CD4-positive, alpha-beta T cell (primary cell): ENCODE data around the gene CTIF. TPM values are rescaled to one million over a fixed set of nuclear protein-coding genes. Genes with fewer than 3 reads are reported as not detected.

Experiments
- ATAC-seq: fragments of 200-7000 bp; cut with Tn5 transposase; one replicate; pipeline ENCODE4 v1.10.0; 2022; ENCODE audit warnings: mild to moderate bottlenecking; ENCODE audit not compliant: poor library complexity
- CTCF ChIA-PET: fragments of 350-600 bp; sonication (Branson Sonifier 250); formaldehyde crosslinking; loops from one replicate; lab custom pipeline; 2021; ENCODE audit warnings: antibody characterized with exemption, inconsistent platforms; lab: Charles Lee
- POLR2A ChIA-PET: fragments of 350-600 bp; sonication (Branson Sonifier 250); formaldehyde crosslinking; loops from one replicate; lab custom pipeline; 2021; ENCODE audit warnings: antibody characterized with exemption, inconsistent platforms; lab: Charles Lee
- DNase-seq, 14 experiments: peaks; one replicate each; pipeline ENCODE4 v3.0.0-alpha.2; 2013 to 2020; ENCODE audit warnings: mixed read lengths in 2 of 14
- H3K27ac ChIP-seq, 2 donors: one replicate each; pipeline versions ENCODE4 v1.5.1 to v1.7.0; 2013; ENCODE audit warnings: low read length in 2 of 2, low read depth in 1 of 2, mild to moderate bottlenecking in 1 of 2
- H3K27me3 ChIP-seq, 2 experiments: 1 replicate in 1 of 2; 2 replicates in 1 of 2; pipeline versions ENCODE4 v1.6.1 to v1.7.0; 2013; ENCODE audit warnings: low read length in 2 of 2, control low read depth in 1 of 2, mild to moderate bottlenecking in 1 of 2, moderate library complexity in 1 of 2; ENCODE audit not compliant: insufficient read depth in 2 of 2, control insufficient read depth in 1 of 2
- H3K36me3 ChIP-seq: one replicate; pipeline ENCODE4 v1.6.1; 2013; ENCODE audit warnings: low read length, control low read depth; ENCODE audit not compliant: insufficient read depth
- H3K4me1 ChIP-seq: one replicate; pipeline ENCODE4 v1.6.1; 2013; ENCODE audit warnings: low read length, control low read depth; ENCODE audit not compliant: insufficient read depth
- H3K4me3 ChIP-seq: one replicate; pipeline ENCODE4 v1.5.1; 2013; ENCODE audit warnings: mild to moderate bottlenecking, low read length, moderate library complexity
- H3K9me3 ChIP-seq, 2 experiments: 1 replicate in 1 of 2; 2 replicates in 1 of 2; pipeline versions ENCODE4 v1.6.1 to v1.7.0; 2013; ENCODE audit warnings: low read length in 2 of 2, mild to moderate bottlenecking in 2 of 2, control low read depth in 1 of 2, moderate library complexity in 1 of 2; ENCODE audit not compliant: control insufficient read depth in 1 of 2, insufficient read depth in 1 of 2
- H3K27ac Mint-ChIP-seq: one replicate; pipeline ENCODE4 v1.8.0; 2020; ENCODE audit warnings: mixed read lengths
- H3K27me3 Mint-ChIP-seq: one replicate; pipeline ENCODE4 v1.8.0; 2021; ENCODE audit warnings: mixed read lengths
- H3K36me3 Mint-ChIP-seq: one replicate; pipeline ENCODE4 v1.8.0; 2021; ENCODE audit warnings: low read depth, mixed read lengths
- H3K4me1 Mint-ChIP-seq: one replicate; pipeline ENCODE4 v1.8.0; 2021; ENCODE audit warnings: low read depth, mixed read lengths
- H3K4me3 Mint-ChIP-seq: one replicate; pipeline ENCODE4 v1.8.0; 2020; ENCODE audit warnings: mild to moderate bottlenecking, mixed read lengths
- H3K9me3 Mint-ChIP-seq: one replicate; pipeline ENCODE4 v1.8.0; 2020; ENCODE audit warnings: mixed read lengths
- intact Hi-C, 2 experiments: fragments of 100-400 bp; cut with DNase I in 1 of 2; cut with micrococcal nuclease in 1 of 2; formaldehyde crosslinking; loops; one replicate each; pipeline versions ENCODE4 v1.15.1 to v1.9.0; 2023 to 2025; cut with DNase I, micrococcal nuclease
- total RNA-seq, 174 experiments: library from RNA in 2 of 174; stranded (reverse) in 2 of 174; gene quantifications; one replicate each; pipeline ENCODE4 v1.2.3 and lab custom pipeline; 2021 to 2026
- TF ChIP-seq, protein P1 (sequence below): fragments of 200-600 bp; IDR thresholded peaks from one replicate; pipeline ENCODE4 v1.8.0; 2022; ENCODE audit warnings: antibody characterized with exemption, mild to moderate bottlenecking

Gene CTIF
- total RNA-seq, 2 experiments from 2014 or later: 1.1 to 2.9 TPM

DNA sequence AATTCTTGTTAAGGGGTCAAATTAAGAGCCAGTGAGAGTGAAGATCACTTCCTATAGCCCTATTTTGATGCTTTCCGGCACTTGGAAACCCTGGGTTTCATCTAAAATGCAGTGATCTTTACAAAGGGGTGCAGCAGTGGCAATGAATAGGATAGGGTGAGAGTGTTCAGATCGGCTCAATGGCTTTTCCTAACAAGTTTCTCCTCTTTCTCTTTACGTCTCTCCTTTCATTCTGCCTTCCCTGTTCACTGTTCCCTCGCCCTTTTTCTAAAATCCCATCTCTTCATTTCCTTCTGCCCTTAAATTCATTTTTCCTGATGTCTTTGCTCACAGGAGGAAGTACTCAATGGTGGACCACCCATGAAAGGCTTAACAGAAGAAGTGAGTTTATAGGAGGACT is 86.0 kb downstream of the CTIF start:
- ATAC-seq: no peak
- H3K4me1 ChIP-seq: no peaks in the 10 kb centered on the region
- no peak overlapping the region for H3K4me3 ChIP-seq
- no peak for DNase-seq
- no peaks in the 10 kb centered on the region for H3K36me3 ChIP-seq
- CTCF ChIA-PET: no interaction called here
- H3K9me3 ChIP-seq: no peaks in the 10 kb centered on the region
- H3K27me3 ChIP-seq: no peaks in the 10 kb centered on the region
- Mint-ChIP-seq H3K36me3 (no peaks in the 10 kb centered on the region), H3K27me3 (no peaks in the 10 kb centered on the region), H3K27ac (no peak overlapping the region), H3K4me1 (no peaks in the 10 kb centered on the region), H3K4me3 (no peak overlapping the region), H3K9me3 (no peaks in the 10 kb centered on the region)
- POLR2A ChIA-PET: no interaction called here
- H3K27ac ChIP-seq: no peak overlapping the region
- TF ChIP-seq, protein P1, sequence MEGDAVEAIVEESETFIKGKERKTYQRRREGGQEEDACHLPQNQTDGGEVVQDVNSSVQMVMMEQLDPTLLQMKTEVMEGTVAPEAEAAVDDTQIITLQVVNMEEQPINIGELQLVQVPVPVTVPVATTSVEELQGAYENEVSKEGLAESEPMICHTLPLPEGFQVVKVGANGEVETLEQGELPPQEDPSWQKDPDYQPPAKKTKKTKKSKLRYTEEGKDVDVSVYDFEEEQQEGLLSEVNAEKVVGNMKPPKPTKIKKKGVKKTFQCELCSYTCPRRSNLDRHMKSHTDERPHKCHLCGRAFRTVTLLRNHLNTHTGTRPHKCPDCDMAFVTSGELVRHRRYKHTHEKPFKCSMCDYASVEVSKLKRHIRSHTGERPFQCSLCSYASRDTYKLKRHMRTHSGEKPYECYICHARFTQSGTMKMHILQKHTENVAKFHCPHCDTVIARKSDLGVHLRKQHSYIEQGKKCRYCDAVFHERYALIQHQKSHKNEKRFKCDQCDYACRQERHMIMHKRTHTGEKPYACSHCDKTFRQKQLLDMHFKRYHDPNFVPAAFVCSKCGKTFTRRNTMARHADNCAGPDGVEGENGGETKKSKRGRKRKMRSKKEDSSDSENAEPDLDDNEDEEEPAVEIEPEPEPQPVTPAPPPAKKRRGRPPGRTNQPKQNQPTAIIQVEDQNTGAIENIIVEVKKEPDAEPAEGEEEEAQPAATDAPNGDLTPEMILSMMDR: no peak
- intact Hi-C loops: no loop called here

DNA sequence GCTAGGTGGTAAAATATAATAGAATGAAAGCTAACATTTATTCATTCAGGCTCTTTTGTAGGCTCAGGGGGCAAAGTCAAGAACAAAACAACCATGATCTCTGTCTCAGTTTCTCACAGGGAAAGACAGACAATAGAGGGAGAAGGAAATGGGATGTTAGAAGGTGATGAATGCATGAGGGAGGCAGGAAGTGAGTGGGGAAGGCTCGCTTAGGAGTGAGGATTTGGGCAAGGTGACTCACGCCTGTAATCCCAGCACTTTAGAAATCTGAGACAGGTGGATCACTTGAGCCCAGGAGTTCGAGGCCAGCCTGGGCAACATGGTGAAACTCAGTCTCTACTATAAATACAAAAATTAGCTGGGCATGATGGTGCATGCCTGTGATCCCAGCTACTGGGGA is 88.4 kb downstream of the CTIF start:
- H3K36me3 Mint-ChIP-seq: no peaks in the 10 kb centered on the region
- H3K4me3 ChIP-seq: no peak overlapping the region
- H3K27me3 Mint-ChIP-seq: no peaks in the 10 kb centered on the region
- H3K36me3 ChIP-seq: no peaks in the 10 kb centered on the region
- no peak overlapping the region for H3K4me3 Mint-ChIP-seq
- DNase-seq: no peak
- H3K4me1 ChIP-seq: no peaks in the 10 kb centered on the region
- no peaks in the 10 kb centered on the region for H3K9me3 Mint-ChIP-seq
- no peaks in the 10 kb centered on the region for H3K4me1 Mint-ChIP-seq
- no peak overlapping the region for H3K27ac ChIP-seq
- H3K9me3 ChIP-seq: no peaks in the 10 kb centered on the region
- intact Hi-C loops: no loop called here
- H3K27me3 ChIP-seq: no peaks in the 10 kb centered on the region
- ChIA-PET CTCF (no interaction called here), POLR2A (no interaction called here)
- H3K27ac Mint-ChIP-seq: no peak overlapping the region
- ATAC-seq: no peak
- TF ChIP-seq, protein P1: no peak

DNA sequence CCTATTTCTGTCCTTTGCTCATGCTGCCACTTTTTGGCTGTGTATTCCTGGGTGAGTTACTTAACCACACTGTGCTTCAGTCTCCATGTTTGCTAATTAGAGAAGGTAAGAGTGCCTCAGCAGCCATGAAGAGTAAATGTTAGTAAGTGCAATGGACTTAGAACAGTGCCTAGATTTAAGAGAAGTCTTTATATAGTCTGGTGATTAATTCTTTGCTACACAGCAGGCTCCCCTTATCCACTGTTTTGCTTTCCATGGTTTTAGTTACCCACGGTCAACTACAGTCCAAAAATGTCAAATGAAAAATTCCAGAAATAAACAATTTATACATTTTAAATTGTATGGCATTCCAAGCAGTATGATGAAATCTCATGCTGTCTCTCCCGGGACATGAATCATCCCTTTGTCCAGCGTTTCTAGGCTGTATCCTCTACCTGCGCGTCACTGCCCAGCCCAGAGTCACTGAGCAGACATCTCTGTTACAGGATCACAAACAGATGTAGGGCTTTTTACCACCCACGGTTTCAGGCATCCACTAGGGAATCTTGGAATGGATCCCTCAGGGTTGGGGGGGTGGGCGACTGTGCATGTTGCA is 91.0 kb downstream of the CTIF start:
- intact Hi-C loops: no loop called here
- no peaks in the 10 kb centered on the region for H3K27me3 ChIP-seq
- no peak for DNase-seq
- TF ChIP-seq, protein P1: no peak
- peaks cover 5% of the 10 kb centered on the region for H3K27me3 Mint-ChIP-seq
- no peaks in the 10 kb centered on the region for H3K36me3 Mint-ChIP-seq
- H3K4me1 ChIP-seq: no peaks in the 10 kb centered on the region
- ChIA-PET CTCF (no interaction called here), POLR2A (no interaction called here)
- no peak overlapping the region for H3K4me3 Mint-ChIP-seq
- no peaks in the 10 kb centered on the region for H3K9me3 Mint-ChIP-seq
- no peaks in the 10 kb centered on the region for H3K9me3 ChIP-seq
- no peak overlapping the region for H3K27ac Mint-ChIP-seq
- no peak overlapping the region for H3K27ac ChIP-seq
- H3K36me3 ChIP-seq: no peaks in the 10 kb centered on the region
- no peaks in the 10 kb centered on the region for H3K4me1 Mint-ChIP-seq
- no peak overlapping the region for H3K4me3 ChIP-seq
- ATAC-seq: no peak
